K562 (cell line): Measurements from ENCODE around the gene RNF144A. TPM values are rescaled to one million over a fixed set of nuclear protein-coding genes. Genes with fewer than 3 reads are reported as not detected.
A peak's percentile ranks its signal among the peaks of the same experiment; 100 is the strongest.

Experiments used
- AFF1 ChIP-seq, 2 experiments: fragments of 450-650 bp; IDR thresholded peaks; 2 replicates each; pipeline ENCODE4 v1.6.1; 2018; ENCODE audit warnings: mild to moderate bottlenecking in 2 of 2, low read depth in 1 of 2; ENCODE audit not compliant: partially characterized antibody in 2 of 2
- BHLHE40 ChIP-seq: IDR thresholded peaks from 2 replicates; pipeline ENCODE4 v1.6.1; 2011; ENCODE audit warnings: low read length, improper control_type of control experiment
- CBFA2T3 ChIP-seq: fragments of 450-650 bp; IDR thresholded peaks from 2 replicates; pipeline ENCODE4 v1.6.1; 2017
- CREB1 ChIP-seq, 2 experiments: sonication (generic) in 1 of 2; formaldehyde crosslinking in 1 of 2; IDR thresholded peaks; 2 replicates each; pipeline versions ENCODE4 v1.6.1 to v1.8.0; 2012 to 2022; ENCODE audit warnings: inconsistent platforms in 1 of 2, mild to moderate bottlenecking in 1 of 2, missing genetic modification reagents in 1 of 2, moderate library complexity in 1 of 2
- ETV6 ChIP-seq, 3 experiments: fragments of 150-350 bp in 1 of 3; sonication (generic) in 1 of 3; formaldehyde crosslinking in 1 of 3; IDR thresholded peaks; 2 replicates each; pipeline versions ENCODE4 v1.6.1 to v1.8.0; 2014 to 2022; ENCODE audit warnings: borderline replicate concordance in 2 of 3, low read depth in 2 of 3, antibody characterized with exemption in 1 of 3, low read length in 1 of 3, mild to moderate bottlenecking in 1 of 3, missing genetic modification reagents in 1 of 3
- GABPA ChIP-seq: fragments of 200-800 bp; sonication (Bioruptor generic); conservative IDR thresholded peaks from 2 replicates; pipeline ENCODE4 v1.6.1; 2016; ENCODE audit warnings: low read depth, missing genetic modification characterization, missing compliant biosample characterization
- HDAC6 ChIP-seq: IDR thresholded peaks from 2 replicates; pipeline ENCODE4 v1.6.1; 2012; ENCODE audit warnings: low read depth, mild to moderate bottlenecking, control low read depth, inconsistent platforms, low read length, moderate library complexity
- NFATC3 ChIP-seq: fragments of 450-650 bp; IDR thresholded peaks from 2 replicates; pipeline ENCODE4 v1.6.1; 2017; ENCODE audit warnings: mild to moderate bottlenecking
- NFIX ChIP-seq: fragments of 250-450 bp; sonication (Bioruptor Pico); IDR thresholded peaks from 2 replicates; pipeline ENCODE4 v1.4.0; 2020; ENCODE audit warnings: low read depth, mild to moderate bottlenecking, moderate library complexity
- PRPF4 ChIP-seq: fragments of 200-400 bp; formaldehyde crosslinking; IDR thresholded peaks from one replicate; pipeline ENCODE4 v1.6.1; 2017; ENCODE audit warnings: low read length, low read depth, mild to moderate bottlenecking; ENCODE audit not compliant: insufficient read depth, poor library complexity, severe bottlenecking
- RBBP5 ChIP-seq: fragments of 200-600 bp; sonication (generic); IDR thresholded peaks from 2 replicates; pipeline ENCODE4 v1.6.1; 2012; ENCODE audit warnings: borderline replicate concordance, mild to moderate bottlenecking, low read length, control low read depth, inconsistent platforms; ENCODE audit not compliant: insufficient read depth, poor library complexity, severe bottlenecking
- RCOR1 ChIP-seq, 2 experiments: IDR thresholded peaks; 2 replicates each; pipeline ENCODE4 v1.6.1; 2012; ENCODE audit warnings: low read depth in 2 of 2, low read length in 2 of 2, borderline replicate concordance in 1 of 2, improper control_type of control experiment in 1 of 2
- SNRNP70 ChIP-seq: fragments of 200-400 bp; formaldehyde crosslinking; optimal IDR thresholded peaks from 2 replicates; pipeline ENCODE3; 2017; ENCODE audit warnings: low read depth, low read length
- TFAM ChIP-seq: fragments of 250-450 bp; sonication (Bioruptor Pico); conservative IDR thresholded peaks from 2 replicates; pipeline ENCODE4 v1.5.0; 2021; ENCODE audit warnings: mild to moderate bottlenecking, moderate library complexity
- ZBTB9 ChIP-seq: fragments of 450-650 bp; formaldehyde crosslinking; IDR thresholded peaks from 2 replicates; pipeline ENCODE4 v1.4.0; 2020; ENCODE audit warnings: mild to moderate bottlenecking, moderate library complexity
- ZC3H4 ChIP-seq: sonication (generic); formaldehyde crosslinking; IDR thresholded peaks from 2 replicates; pipeline ENCODE4 v1.9.0; 2021; ENCODE audit warnings: missing genetic modification reagents, borderline replicate concordance
- ZNF232 ChIP-seq: sonication (generic); formaldehyde crosslinking; IDR thresholded peaks from 2 replicates; pipeline ENCODE4 v1.8.0; 2022; ENCODE audit warnings: mild to moderate bottlenecking, missing genetic modification reagents
- ZSCAN29 ChIP-seq: fragments of 450-650 bp; IDR thresholded peaks from 2 replicates; pipeline ENCODE4 v1.6.1; 2017
- polyA plus RNA-seq, 8 experiments: library from polyadenylated mRNA; depleted of rRNA in 4 of 8; stranded (reverse) in 5 of 8; unstranded in 3 of 8; fragments of >200 nt; fragmentation: Nextera tagmentation in 2 of 8; fragmentation: Illumina TruSeq in 1 of 8; extraction: Ambion mirVana in 2 of 8; extraction: Trizol in 1 of 8; gene quantifications; 2 replicates each; pipeline versions ENCODE4 v1.2.1 to v1.2.3, GENCODE V29; 2011 to 2014; ENCODE audit warnings: inconsistent platforms in 1 of 8, missing spikeins in 1 of 8
- total RNA-seq, 7 experiments: library from RNA; depleted of rRNA in 6 of 7; stranded (reverse); fragments of >200 nt in 6 of 7; fragmentation: Illumina TruSeq in 2 of 7; extraction: Trizol in 2 of 7; gene quantifications; 2 replicates each; pipeline versions ENCODE4 v1.2.1 to v1.2.3, GENCODE V29; 2011 to 2021; ENCODE audit warnings: low replicate concordance in 1 of 7

The RNF144A gene
- total and polyA plus RNA-seq, 9 of the 15 experiments (the other 6 are each of a cell fraction or from before 2014, with no cell fraction given): 0.96 to 11.3 (median 6.2) TPM

GRCh38 chr2:6909431-6910385 lies 7.5 kb upstream of the RNF144A start (continued):
- TF ChIP-seq AFF1 (IDR thresholded peaks at IDR 0.05; ENCODE audit: low read depth in 1 of 2, partially characterized antibody in 2 of 2) (peak in 1 of 2 experiments; percentile 77), RBBP5 (no peak), GABPA (tag) (peak; percentile 60), PRPF4 (no peak), HDAC6 (no peak), ETV6 (IDR thresholded peaks at IDR 0.05; ENCODE audit: borderline replicate concordance in 1 of 2, low read depth in 2 of 2, low read length in 1 of 2) (peak in 1 of 2 experiments; percentile 88; a peak in 1 of 4 replicates), ETV6 (CRISPR knock-in tag; IDR thresholded peaks at IDR 0.05; ENCODE audit: borderline replicate concordance) (no peak), CREB1 (IDR thresholded peaks at IDR 0.05) (0 out of 2 replicates have a peak, but pooled peaks have one; percentile 17), CREB1 (CRISPR knock-in tag; IDR thresholded peaks at IDR 0.05) (no peak), CBFA2T3 (peak; percentile 96), ZBTB9 (0 out of 2 replicates have a peak, but pooled peaks have one; percentile 24), RCOR1 (IDR thresholded peaks at IDR 0.05; ENCODE audit: borderline replicate concordance in 1 of 2, low read depth in 2 of 2, low read length in 2 of 2) (peak; percentile 88 to 99; a peak in 3 of 4 replicates), ZC3H4 (CRISPR knock-in tag) (no peak), BHLHE40 (peak; percentile 43), NFATC3 (no peak), ZNF232 (CRISPR knock-in tag) (no peak), SNRNP70 (no peak), NFIX (no peak), TFAM (CRISPR knock-in tag) (no peak), ZSCAN29 (no peak)
